Dedifferentiated amniotic fluid mesenchymal stem cell (primary cell): ENCODE measurements around the gene SCGB3A1.

Experiments
- DNase-seq: peaks from one replicate; pipeline ENCODE4 v3.0.0-alpha.2; 2016; ENCODE audit errors: extremely low spot score

SCGB3A1 gene

GRCh38 chr5:180591311-180591887 lies at the start of gene SCGB3A1:
SCGB3A1 (minus strand) TSS chr5:180591499; CDS start chr5:180591462, 37 bp downstream.
- DNase-seq, result no peak

- no peak for DNase-seq
Observed at GRCh38 chr5:180640611-180640860, 49.2 kb upstream of the SCGB3A1 start.

DNA sequence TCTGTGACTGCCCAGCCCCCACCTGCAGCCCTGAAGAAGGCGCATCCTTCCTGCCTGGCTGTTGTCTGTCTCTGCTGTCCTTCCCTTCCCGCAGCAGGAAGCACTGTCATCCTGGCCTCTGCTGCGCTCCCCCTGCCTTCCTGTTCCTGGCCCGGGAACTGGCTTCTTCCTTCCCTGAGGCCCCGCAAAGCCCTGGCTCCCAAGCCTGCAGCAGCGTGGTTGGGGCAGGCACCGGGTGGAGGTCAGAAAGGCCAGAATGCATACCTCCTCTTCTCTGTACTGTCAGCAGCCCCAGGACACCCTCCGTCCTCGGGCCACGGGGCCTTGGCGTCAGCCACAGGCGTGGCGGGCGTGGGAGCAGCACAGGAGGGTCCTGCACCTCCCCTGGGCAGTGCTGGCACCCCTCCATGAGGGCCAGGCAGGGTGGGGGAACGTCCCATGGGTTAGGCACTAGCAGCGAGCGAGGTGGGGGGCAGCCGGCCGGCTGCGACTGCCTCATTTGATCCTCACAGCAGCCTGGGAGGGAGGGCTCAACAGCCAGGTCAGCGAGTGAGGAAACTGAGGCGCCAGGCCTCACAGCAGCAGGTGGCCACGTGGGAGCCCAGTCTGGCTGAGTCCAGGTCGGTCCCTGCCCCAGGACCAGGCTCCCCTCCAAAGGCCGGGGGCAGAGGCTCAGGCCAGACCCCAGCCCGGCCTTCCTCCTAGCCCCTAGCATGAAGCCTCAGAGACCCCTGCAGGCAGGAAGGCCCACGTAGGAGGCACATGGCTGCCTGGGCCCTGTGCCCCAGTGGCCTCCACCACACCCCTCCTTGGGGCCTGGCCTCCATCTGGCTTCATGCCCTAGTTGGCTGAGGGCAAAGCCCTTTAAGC lies 48.7 kb upstream of the SCGB3A1 start:
- no peak for DNase-seq

DNA sequence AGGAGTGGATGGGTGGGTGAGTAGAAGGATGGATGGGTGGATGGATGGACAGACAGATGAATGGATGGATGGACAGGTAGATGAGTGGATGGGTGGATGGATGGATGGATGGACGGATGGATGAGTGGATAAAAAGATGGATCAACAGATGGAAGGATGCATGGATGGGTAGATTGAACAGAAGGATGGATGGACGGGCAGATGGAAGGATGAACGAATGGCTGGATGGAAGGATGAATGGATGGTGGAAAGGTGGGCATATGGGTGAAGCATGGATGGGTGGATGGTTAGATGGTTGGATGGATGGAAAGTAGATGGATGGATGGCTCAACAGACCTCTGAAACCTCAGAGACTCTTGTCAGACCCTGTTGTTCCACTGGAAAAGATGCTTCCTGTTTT lies 48.0 kb upstream of the SCGB3A1 start:
- no peak for DNase-seq

- no peak for DNase-seq
Observed at GRCh38 chr5:180637962-180638680, 46.8 kb upstream of the SCGB3A1 start.

- DNase-seq, result no peak
Observed at GRCh38 chr5:180636403-180637075, 45.2 kb upstream of the SCGB3A1 start.

DNA sequence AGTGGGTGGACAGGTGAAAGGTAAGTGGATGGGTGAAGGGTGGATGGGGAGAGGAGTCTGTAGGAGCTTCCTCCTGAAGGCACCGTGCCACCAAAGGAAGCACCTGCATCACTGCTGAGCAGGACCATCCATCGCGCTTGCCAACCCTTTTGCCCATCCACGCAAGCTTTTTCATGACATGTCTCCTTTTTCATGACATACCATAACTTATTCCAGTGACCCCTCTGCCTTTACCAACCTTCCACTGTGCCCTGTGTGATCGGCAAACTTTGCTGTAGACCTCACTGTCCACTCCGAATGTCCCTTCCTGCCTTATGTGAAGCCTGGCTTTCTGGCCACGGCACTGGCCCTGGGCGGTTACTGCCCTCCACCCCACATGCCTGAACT lies 44.7 kb upstream of the SCGB3A1 start:
- no peak for DNase-seq

GRCh38 chr5:180633283-180634177 lies 42.2 kb upstream of the SCGB3A1 start:
- DNase-seq, result no peak

- DNase-seq, result no peak
Observed at GRCh38 chr5:180632768-180633167, 41.5 kb upstream of the SCGB3A1 start.

DNA sequence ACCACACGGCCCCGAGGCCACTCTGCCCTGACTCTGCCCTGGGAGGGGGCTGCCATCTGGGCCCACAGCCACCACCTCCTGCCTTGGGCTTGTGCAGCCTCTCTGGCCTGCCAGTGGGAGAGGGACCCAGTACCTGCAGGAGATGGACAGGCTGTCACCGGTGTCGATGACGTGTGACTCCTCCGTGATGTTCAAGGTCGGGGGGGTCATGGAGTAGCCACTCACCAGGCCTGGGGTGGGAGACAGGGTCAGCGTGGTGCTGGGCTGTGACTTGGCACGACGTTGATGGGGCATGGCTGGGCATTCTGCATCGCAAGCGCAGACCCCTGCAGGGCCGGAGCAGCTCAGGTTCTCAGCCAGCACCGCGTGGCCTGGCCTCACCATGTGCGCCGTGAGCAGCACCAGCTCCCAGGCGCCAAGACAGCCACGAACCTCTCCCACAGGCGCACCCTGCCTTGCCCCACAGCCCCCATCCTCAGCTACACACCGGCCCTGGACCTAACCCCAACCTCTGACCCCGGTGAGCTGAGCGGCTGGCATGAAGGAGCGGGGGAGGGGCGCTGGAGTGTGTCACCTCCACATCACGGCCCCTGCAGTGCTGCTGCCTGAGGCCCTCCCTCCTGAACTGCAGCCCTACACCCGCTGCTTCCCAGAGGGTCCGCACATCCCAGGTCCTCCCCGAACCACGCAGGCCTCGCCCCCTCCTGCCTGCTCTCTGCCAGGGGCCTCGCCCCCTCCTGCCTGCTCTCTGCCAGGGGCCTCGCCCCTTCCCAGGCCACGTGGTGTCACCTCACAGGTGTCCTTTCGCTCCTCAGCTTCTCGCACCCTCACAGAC lies 40.5 kb upstream of the SCGB3A1 start:
- no peak for DNase-seq

DNA sequence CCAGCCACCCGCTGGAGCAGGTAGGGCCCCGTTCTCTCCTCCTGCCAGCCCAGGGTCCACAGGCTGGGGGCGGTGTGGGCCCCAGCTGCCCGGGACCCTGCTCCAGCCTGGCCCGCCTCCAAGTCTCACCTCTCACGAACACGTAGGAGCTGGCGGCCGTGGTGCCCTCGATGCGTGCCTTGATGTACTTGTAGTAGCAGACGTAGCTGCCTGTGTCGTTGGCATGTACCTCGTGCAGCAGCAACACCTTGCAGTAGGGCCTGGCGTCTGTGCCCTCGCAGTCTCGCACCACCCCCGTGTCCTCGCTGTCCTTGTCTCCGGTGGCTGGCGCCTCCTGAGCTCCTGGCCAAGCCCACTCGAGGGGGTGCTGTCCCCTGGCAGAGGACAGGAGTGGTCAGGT lies 39.1 kb upstream of the SCGB3A1 start:
- no peak for DNase-seq

DNA sequence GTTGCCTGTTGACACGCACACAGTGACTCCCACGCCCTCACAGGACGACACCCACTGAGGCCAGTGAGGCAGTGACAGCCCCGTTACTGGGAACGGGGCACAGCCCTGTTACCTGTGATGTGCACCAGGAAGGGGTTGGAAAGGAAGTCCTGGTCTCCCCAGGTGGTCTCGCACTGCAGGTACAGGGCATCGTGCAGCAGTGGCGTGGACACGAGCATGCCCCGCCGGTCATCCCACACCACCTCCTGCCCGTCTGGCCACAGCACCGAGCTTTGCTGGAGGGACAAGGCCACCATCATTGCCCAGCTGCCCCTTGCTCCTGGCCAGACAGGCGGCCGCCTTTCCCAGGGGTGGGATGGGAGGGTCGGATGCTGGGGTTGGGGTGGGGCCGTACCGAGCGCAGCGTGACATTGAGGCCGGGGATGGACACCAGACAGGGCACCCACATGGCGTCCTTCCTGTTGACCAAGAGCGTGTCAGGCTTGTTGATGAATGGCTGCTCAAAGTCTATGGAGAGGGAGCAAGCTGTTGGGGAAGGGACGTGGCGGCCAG lies 38.6 kb upstream of the SCGB3A1 start:
- DNase-seq, result no peak

GRCh38 chr5:180628827-180629750 lies 37.8 kb upstream of the SCGB3A1 start:
- DNase-seq, result no peak

- DNase-seq, result no peak
Observed at GRCh38 chr5:180628211-180628610, 36.9 kb upstream of the SCGB3A1 start.

GRCh38 chr5:180627386-180628120 lies 36.3 kb upstream of the SCGB3A1 start:
- no peak for DNase-seq

DNA sequence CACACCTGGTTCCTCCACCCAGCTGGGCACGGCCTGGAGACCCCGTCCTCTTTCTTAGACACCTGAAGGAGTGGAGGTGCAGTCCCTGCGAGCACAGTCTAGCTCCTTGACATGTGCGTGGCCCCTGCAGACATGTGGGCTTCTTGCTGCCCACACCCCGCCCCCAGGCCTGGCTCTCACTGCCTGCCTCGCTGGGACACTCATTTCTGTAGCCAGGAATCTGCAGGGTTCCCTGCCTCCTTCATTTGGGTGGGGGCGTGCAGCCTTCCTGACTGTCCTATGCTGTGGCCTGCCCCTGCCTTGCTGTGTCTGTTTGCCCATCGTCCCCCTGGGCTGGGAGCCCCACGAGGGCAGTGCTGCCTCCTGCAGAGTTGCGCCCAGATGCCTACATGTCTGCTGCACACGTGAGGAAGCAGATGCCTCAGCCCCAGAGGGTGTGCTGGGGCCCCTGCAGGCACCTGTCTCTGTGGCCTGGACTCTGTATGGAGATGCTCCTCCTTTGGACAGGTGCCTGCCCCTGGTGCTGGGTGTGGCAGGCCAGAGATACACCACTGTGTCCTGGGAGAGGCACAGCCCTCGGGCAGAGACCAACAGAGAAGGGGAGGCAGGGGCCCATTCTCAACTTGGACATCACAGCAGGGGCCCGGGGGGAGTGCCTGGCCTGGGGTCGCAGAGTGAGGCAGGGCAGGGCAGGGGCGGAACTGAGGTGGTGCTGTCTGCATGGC lies 35.5 kb upstream of the SCGB3A1 start:
- DNase-seq, result no peak

DNA sequence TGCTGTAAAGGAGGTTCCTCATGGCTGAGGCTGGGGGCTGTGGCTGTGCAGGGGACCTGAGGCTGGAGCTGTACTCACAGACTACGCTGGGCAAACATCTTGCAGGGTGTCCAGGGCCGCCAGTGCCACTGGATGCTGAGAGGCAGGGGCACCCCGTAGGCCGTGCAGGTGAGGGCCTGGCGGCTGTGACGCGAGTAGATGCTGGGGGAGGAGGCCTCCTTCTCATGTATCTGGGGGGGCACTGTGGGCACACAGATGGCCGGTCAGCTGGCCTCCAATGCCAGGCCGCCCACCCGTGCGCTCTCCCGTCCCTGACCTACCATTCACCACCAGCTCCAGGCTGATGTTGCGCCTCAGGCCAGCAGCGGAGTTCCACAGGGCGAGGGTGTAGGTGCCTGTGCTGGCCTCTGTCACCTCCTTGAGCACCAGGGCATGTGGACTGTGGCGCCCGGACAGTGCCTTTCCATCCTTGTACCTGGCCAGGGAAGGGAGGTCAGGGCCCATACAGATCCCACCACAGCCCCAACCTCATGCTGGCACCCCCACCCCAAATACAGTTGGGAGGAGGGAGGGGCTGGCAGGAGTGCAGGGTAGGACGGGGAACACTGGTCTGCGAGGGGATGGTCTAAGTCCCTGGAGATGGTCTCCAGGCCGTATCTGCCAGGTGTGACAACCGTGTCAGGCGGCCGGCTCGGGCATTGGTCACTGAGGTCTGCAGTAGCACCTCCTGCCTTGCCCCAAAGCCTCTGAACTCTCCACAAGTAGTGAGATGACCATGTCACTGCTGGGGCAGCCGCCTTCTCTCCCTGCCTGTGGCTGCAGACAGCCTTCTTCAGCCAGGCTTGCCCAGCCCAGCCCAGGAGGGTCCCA lies 34.7 kb upstream of the SCGB3A1 start:
- DNase-seq, result no peak
